BE2C (cell line): ENCODE results near the gene PTAR1. TPM values are rescaled to one million over a fixed set of nuclear protein-coding genes. Genes with fewer than 3 reads are reported as not detected.
"Not testable (repeated sequence)": the region's sequence is repeated elsewhere in the genome, so short reads cannot be mapped to it uniquely, and the experiment has no call there.

Experiments used
- DNase-seq: peaks from one replicate; pipeline ENCODE4 v3.0.0-alpha.2; 2020
- H3K27me3 ChIP-seq: fragments of 250-450 bp; sonication (Bioruptor Pico); 2 replicates; pipeline ENCODE4 v1.5.1; 2020; ENCODE audit warnings: mild to moderate bottlenecking
- H3K36me3 ChIP-seq: fragments of 250-450 bp; sonication (Bioruptor Pico); 2 replicates; pipeline ENCODE4 v1.5.1; 2020; ENCODE audit warnings: mild to moderate bottlenecking
- H3K4me1 ChIP-seq: fragments of 250-450 bp; sonication (Bioruptor Pico); 2 replicates; pipeline ENCODE4 v1.5.1; 2020
- H3K4me3 ChIP-seq: 2 replicates; pipeline ENCODE4 v1.5.1; 2011; ENCODE audit warnings: low read depth, low read length
- H3K9me3 ChIP-seq: fragments of 250-450 bp; sonication (Bioruptor Pico); 2 replicates; pipeline ENCODE4 v1.5.1; 2020
- polyA plus RNA-seq: library from polyadenylated mRNA; unstranded; fragments of >200 nt; gene quantifications from one replicate; pipeline ENCODE4 v1.2.1, GENCODE V29; 2012; ENCODE audit warnings: low read depth, missing spikeins; ENCODE audit not compliant: insufficient read length, insufficient read depth
- TF ChIP-seq, protein P1 (sequence below): IDR thresholded peaks from 2 replicates; pipeline ENCODE4 v1.5.1; 2012; ENCODE audit warnings: mild to moderate bottlenecking, low read depth, low read length

The PTAR1 gene, protein sequence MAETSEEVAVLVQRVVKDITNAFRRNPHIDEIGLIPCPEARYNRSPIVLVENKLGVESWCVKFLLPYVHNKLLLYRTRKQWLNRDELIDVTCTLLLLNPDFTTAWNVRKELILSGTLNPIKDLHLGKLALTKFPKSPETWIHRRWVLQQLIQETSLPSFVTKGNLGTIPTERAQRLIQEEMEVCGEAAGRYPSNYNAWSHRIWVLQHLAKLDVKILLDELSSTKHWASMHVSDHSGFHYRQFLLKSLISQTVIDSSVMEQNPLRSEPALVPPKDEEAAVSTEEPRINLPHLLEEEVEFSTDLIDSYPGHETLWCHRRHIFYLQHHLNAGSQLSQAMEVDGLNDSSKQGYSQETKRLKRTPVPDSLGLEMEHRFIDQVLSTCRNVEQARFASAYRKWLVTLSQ
- polyA plus RNA-seq: 20.8 TPM

DNA sequence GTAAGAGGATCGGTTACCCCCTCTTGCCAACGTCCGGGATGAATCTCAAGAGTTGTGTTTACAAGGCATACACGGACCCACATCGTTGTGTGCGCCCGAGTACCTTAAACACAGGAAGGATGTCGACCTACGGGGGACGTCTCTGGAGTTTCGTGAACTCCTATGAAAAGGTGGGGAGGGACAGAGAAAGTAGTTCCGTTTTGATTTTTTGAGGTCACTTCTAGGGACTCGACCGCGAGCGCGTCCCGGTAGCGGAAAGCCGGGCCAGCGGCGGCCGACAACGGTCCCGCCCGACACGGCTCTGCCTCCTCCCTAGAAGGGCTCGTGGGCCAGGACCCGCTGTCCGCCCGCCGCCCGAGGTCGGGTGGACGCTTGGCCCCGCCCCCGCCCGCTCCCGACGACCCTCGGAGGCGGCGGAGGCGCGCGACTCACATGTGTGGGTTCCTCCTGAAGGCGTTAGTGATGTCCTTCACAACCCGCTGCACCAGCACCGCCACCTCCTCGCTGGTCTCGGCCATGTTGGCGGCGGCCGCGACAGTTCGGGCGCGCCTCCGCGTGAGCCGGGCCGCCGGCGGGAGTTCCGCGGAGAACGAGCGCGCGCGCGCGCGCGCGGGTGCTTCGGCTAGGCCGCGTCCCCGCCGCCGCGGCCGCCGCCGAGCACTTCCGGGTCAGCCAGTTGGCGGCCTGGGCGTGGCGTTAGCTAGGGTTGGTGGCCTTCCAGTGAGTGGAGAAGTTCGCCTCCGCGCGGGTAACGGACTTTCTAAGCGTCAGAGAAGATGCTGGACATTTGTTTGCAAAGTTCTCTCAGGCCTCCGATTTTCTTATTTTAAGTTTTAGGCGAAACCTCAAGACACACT, at the start of gene PTAR1:
Gene PTAR1, minus strand, starts transcription at position 591 of the 857 bp plus-strand sequence. Its CDS starts 73 bp downstream, at position 518.
- H3K27me3 ChIP-seq: no peaks in the 10 kb centered on the region
- no peaks in the 10 kb centered on the region for H3K9me3 ChIP-seq
- peak; percentile 95 for DNase-seq
- peaks cover 15% of the 10 kb centered on the region for H3K36me3 ChIP-seq
- H3K4me1 ChIP-seq: no peaks in the 10 kb centered on the region; the same call in 1 of the 2 replicates
- H3K4me3 ChIP-seq: peak within 1 kb of the TSS; percentile 69
- TF ChIP-seq, protein P1, sequence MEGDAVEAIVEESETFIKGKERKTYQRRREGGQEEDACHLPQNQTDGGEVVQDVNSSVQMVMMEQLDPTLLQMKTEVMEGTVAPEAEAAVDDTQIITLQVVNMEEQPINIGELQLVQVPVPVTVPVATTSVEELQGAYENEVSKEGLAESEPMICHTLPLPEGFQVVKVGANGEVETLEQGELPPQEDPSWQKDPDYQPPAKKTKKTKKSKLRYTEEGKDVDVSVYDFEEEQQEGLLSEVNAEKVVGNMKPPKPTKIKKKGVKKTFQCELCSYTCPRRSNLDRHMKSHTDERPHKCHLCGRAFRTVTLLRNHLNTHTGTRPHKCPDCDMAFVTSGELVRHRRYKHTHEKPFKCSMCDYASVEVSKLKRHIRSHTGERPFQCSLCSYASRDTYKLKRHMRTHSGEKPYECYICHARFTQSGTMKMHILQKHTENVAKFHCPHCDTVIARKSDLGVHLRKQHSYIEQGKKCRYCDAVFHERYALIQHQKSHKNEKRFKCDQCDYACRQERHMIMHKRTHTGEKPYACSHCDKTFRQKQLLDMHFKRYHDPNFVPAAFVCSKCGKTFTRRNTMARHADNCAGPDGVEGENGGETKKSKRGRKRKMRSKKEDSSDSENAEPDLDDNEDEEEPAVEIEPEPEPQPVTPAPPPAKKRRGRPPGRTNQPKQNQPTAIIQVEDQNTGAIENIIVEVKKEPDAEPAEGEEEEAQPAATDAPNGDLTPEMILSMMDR: no peak

DNA sequence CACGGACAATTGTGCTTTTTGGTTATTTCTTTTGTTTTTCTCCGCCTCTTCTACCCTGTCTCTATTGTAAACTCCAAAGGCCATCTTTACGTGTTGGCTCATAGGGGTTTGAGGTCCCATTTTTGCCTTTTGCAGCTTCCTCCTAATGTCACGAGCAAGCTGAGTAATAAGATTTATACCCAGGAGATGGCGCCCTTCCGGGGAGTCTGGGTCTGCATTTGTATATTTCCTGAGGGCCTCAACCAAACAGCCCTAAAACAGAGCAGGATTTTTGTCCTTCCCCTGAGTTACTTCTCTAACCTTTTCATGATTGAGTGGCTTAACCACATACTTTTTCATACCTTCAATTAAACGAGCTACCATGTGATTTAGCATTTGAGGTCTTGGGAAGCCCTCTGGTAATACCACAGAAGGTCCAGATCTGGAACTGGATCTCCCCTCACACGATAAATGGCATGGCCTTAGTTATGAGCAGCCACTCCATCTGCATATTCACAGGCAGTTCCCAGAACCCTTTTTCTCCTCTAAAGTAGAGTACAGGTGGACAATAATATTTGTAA, 49.6 kb upstream of the PTAR1 start:
- TF ChIP-seq, protein P1: peak; percentile 40
- H3K36me3 ChIP-seq: no peaks in the 10 kb centered on the region
- no peaks in the 10 kb centered on the region for H3K9me3 ChIP-seq
- DNase-seq: peak; percentile 23
- no peak overlapping the region for H3K4me3 ChIP-seq
- peaks cover 11% of the 10 kb centered on the region for H3K4me1 ChIP-seq
- H3K27me3 ChIP-seq: no peaks in the 10 kb centered on the region

DNA sequence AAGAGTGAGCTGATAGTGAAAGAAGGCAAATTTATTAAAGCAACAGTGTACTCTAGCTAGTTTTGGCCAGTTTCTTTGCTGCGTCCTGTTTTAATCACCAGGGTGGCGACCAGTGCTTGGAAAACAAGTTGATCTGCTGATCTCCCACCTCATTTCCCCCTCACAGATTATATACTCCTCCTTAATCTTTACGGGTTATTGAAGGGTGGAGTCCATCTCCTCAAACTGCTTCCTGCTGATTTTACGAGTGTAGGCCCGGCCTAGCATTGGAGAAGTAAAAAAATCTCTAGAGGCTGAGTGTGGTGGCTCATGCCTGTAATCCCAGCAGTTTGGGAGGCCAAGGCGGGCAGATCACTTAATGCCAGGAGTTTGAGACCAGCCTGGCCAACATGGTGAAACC, 46.8 kb upstream of the PTAR1 start:
- DNase-seq: no peak
- TF ChIP-seq, protein P1: no peak

DNA sequence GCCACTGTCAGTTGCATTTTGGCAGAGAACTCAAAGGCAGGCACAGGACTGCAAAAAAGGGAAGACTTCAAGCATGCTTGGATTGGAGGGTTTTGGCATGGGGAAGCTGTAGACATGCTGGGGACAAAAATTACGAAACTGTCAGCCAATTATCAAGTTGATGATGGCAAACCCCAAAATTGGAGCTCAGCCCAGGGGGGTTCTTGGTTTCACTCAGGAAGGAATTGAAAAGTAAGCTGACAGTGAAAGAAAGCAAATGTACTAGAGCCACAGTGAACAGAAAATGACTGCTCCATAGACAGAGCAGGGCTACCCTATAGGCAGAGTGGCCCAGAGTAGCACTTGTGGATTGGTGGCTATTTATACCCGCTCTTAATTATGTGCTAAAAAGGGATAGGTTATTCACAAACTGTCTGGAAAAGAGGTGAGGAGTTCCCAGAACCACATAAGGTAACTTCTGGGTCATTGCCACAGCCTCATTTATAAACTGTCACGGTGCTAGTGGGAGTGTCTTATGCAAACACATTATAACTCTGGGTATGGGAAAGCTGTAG, 46.2 kb upstream of the PTAR1 start:
- Histone ChIP-seq H3K27me3 (no peaks in the 10 kb centered on the region), H3K36me3 (no peaks in the 10 kb centered on the region), H3K9me3 (no peaks in the 10 kb centered on the region), H3K4me1 (peaks cover 1% of the 10 kb centered on the region), H3K4me3 (no peak overlapping the region)
- TF ChIP-seq, protein P1: no peak
- DNase-seq: no peak

More for the DNA sequence above, 46.8 kb upstream of the PTAR1 start:
- Histone ChIP-seq H3K36me3 (no peaks in the 10 kb centered on the region), H3K4me3 (no peak overlapping the region), H3K9me3 (no peaks in the 10 kb centered on the region), H3K4me1 (peaks cover 5% of the 10 kb centered on the region), H3K27me3 (no peaks in the 10 kb centered on the region)

DNA sequence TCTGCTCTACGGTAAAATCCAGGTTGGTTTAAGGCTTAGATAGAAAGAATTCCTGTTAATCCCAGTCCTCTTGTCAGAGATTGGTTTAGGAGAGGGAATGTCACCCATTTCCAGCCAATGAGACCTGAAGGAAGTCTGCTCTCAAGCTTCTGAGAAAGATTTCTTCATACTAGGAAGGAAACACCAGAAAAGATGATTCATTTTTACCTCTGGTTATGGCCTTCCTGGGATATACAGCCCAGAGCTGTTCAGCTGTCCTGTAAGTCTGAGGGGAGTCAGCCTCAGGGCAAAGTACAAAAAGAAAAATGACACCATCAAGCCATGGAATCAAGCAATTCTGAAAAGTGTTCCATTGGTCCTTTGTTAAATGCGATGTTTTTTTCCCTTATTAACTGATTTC, 42.2 kb upstream of the PTAR1 start:
- Histone ChIP-seq H3K27me3 (no peaks in the 10 kb centered on the region), H3K4me3 (no peak overlapping the region), H3K9me3 (no peaks in the 10 kb centered on the region), H3K36me3 (no peaks in the 10 kb centered on the region), H3K4me1 (peaks cover 20% of the 10 kb centered on the region)
- DNase-seq: no peak
- TF ChIP-seq, protein P1: no peak

DNA sequence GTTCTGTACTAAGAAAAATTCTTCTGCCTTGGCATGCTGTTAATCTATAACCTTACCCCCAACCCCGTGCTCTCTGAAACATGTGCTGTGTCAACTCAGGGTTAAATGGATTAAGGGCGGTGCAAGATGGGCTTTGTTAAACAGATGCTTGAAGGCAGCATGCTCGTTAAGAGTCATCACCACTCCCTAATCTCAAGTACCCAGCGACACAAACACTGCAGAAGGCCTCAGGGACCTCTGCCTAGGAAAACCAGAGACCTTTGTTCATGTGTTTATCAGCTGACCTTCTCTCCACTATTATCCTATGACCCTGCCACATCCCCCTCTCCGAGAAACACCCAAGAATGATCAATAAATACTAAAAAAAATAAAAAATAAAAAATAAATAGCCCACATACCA, 40.2 kb upstream of the PTAR1 start:
- H3K9me3 ChIP-seq, H3K27me3 ChIP-seq, H3K36me3 ChIP-seq, H3K4me3 ChIP-seq: not testable (repeated sequence)
- H3K4me1 ChIP-seq: peaks cover 20% of the 10 kb centered on the region
- DNase-seq: peak; percentile 51

DNA sequence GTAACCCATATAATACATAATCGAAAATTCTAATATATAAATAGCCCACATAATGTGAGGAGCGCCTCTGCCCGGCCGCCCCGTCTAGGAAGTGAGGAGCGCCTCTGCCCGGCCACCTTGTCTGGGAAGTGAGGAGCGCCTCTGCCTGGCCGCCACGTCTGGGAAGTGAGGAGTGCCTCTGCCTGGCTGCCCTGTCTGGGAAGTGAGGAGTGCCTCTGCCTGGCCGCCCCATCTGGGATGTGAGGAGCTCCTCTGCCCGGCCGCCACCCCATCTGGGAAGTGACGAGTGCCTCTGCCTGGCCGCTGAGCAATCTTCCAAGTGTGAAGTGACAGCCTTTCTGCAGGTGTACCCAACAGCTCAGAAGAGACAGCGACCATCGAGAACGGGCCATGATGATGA, 39.7 kb upstream of the PTAR1 start:
- H3K4me1 ChIP-seq: peaks cover 20% of the 10 kb centered on the region
- H3K9me3 ChIP-seq, H3K27me3 ChIP-seq, H3K4me3 ChIP-seq, H3K36me3 ChIP-seq: not testable (repeated sequence)
- peak; percentile 16 for DNase-seq
